HepG2 (cell line): ENCODE data around the gene NKD1. TPM values are rescaled to one million over a fixed set of nuclear protein-coding genes. Genes with fewer than 3 reads are reported as not detected.

Experiments
- LCORL ChIP-seq, 2 experiments: fragments of 450-650 bp in 1 of 2; sonication (generic) in 1 of 2; formaldehyde crosslinking in 1 of 2; IDR thresholded peaks; 2 replicates each; pipeline versions ENCODE4 v1.5.0 to v1.6.1; 2017 to 2020; ENCODE audit warnings: antibody characterized with exemption in 1 of 2, missing genetic modification reagents in 1 of 2
- MTA3 ChIP-seq: sonication (generic); formaldehyde crosslinking; IDR thresholded peaks from 2 replicates; pipeline ENCODE4 v1.4.0; 2020; ENCODE audit warnings: missing genetic modification reagents
- PAXIP1 ChIP-seq: sonication (generic); formaldehyde crosslinking; conservative IDR thresholded peaks from 2 replicates; pipeline ENCODE4 v1.4.0; 2020; ENCODE audit warnings: mild to moderate bottlenecking, missing genetic modification reagents, moderate library complexity
- POLR2AphosphoS2 ChIP-seq: IDR thresholded peaks from 2 replicates; pipeline ENCODE4 v1.6.1; 2011; ENCODE audit warnings: low read depth, low read length, improper control_type of control experiment
- RERE ChIP-seq: IDR thresholded peaks from 2 replicates; pipeline ENCODE4 v1.6.1; 2016; ENCODE audit warnings: low read depth, missing genetic modification reagents, missing compliant biosample characterization
- RORA ChIP-seq: sonication (generic); formaldehyde crosslinking; IDR thresholded peaks from 2 replicates; pipeline ENCODE4 v1.5.0; 2020; ENCODE audit warnings: mild to moderate bottlenecking, missing genetic modification reagents, moderate library complexity
- SAP130 ChIP-seq: IDR thresholded peaks from 2 replicates; pipeline ENCODE4 v1.6.1; 2016; ENCODE audit warnings: low read depth
- TFE3 ChIP-seq: IDR thresholded peaks from 2 replicates; pipeline ENCODE4 v1.6.1; 2016
- ZEB1 ChIP-seq: IDR thresholded peaks from 2 replicates; pipeline ENCODE4 v1.6.1; 2012; ENCODE audit warnings: mild to moderate bottlenecking, low read depth, inconsistent platforms; ENCODE audit not compliant: insufficient replicate concordance
- ZNF607 ChIP-seq: sonication (generic); formaldehyde crosslinking; IDR thresholded peaks from 2 replicates; pipeline ENCODE4 v1.5.1; 2020; ENCODE audit warnings: missing genetic modification reagents, mild to moderate bottlenecking, borderline replicate concordance
- polyA plus RNA-seq, 8 experiments: library from polyadenylated mRNA; depleted of rRNA in 3 of 8; stranded (reverse) in 7 of 8; unstranded in 1 of 8; fragments of >200 nt; fragmentation: Illumina TruSeq in 4 of 8; extraction: Trizol in 4 of 8; gene quantifications; 2 replicates each; pipeline versions ENCODE4 v1.2.1 to v1.2.3, GENCODE V29; 2011 to 2016; ENCODE audit warnings: low read depth in 4 of 8, missing spikeins in 1 of 8, mixed read lengths in 1 of 8; ENCODE audit not compliant: insufficient read depth in 1 of 8
- total RNA-seq, 5 experiments: library from RNA; depleted of rRNA; stranded (reverse); fragments of >200 nt; fragmentation: Illumina TruSeq; extraction: Trizol; gene quantifications; 2 replicates each; pipeline ENCODE4 v1.2.3, GENCODE V29; 2016; ENCODE audit warnings: low read depth in 1 of 5
- TF ChIP-seq, protein P1 (sequence below): sonication (generic); formaldehyde crosslinking; IDR thresholded peaks from 2 replicates; pipeline ENCODE4 v1.4.0; 2020; ENCODE audit warnings: missing genetic modification reagents, borderline replicate concordance

The NKD1 gene
- total and polyA plus RNA-seq, 2 of the 13 experiments (the other 11 are each of a cell fraction or from before 2014, with no cell fraction given) = 70.4 to 121 TPM

DNA sequence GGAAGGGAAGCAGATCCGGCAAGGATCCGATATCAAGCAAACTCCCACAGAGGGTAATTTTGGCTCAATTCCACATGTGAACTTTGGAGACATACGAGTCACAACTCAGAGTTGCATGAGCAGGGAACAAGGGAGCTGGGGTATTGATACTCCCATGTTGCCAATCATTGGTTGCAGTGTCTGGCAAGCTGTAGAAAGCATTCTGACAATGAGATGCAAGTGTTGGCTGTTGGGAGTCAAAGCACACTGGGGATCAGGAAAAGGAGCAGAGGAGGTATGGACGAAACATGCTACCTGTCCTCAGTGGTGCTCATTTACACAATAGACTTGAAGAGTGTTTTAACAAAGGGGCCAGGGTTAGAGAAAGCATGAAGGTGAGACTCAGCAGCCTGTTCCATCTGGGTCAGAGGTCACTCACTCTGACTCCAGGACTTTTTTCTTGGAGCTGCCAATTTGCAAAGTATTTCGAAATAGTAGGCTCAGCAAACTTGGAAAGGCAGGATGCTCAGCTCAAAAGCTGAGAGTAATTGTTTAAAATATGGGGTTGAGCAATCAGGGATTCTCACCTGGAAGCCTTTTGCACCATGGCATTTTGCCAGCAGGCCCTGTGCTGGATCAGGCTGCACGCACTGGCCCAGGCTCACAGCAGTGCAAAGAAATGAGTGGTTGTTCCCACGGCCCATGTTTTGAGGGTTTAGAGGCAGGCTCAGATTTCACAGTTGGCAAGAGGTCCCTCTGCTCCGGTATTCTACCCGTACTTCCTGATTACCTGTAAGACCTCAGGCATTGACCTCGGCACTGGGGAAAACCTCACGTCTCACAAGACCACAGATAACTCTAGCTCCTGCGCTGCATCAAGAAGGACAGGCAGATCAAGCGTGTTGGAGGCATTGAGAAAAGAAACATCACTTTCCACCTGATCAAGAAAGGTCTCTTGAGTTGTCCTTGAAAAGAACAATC, 17.6 kb upstream of the NKD1 start (continued):
- peak; percentile 93 for TF ChIP-seq PAXIP1 (CRISPR knock-in tag)
- peak; percentile 95 for TF ChIP-seq LCORL (IDR thresholded peaks at IDR 0.05)
- TF ChIP-seq LCORL (CRISPR knock-in tag; IDR thresholded peaks at IDR 0.05) = peak; percentile 99
- TF ChIP-seq SAP130 = peak; percentile 89
- TF ChIP-seq ZEB1 = peak; percentile 99
- peak; percentile 69 for TF ChIP-seq TFE3 (CRISPR knock-in tag)
- TF ChIP-seq RERE (CRISPR knock-in tag) = peak; percentile 63; the same call in 1 of the 2 replicates
- TF ChIP-seq ZNF607 (CRISPR knock-in tag) = no peak
- TF ChIP-seq RORA (CRISPR knock-in tag) = no peak
- no peak for TF ChIP-seq MTA3 (CRISPR knock-in tag)
- no peak for TF ChIP-seq POLR2AphosphoS2
- TF ChIP-seq, protein P1, sequence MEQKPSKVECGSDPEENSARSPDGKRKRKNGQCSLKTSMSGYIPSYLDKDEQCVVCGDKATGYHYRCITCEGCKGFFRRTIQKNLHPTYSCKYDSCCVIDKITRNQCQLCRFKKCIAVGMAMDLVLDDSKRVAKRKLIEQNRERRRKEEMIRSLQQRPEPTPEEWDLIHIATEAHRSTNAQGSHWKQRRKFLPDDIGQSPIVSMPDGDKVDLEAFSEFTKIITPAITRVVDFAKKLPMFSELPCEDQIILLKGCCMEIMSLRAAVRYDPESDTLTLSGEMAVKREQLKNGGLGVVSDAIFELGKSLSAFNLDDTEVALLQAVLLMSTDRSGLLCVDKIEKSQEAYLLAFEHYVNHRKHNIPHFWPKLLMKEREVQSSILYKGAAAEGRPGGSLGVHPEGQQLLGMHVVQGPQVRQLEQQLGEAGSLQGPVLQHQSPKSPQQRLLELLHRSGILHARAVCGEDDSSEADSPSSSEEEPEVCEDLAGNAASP (CRISPR knock-in tag) = peak; percentile 86
